HG02678 (cell line): ENCODE measurements around the gene ARMC12.
"Not testable (repeated sequence)": the region's sequence is repeated elsewhere in the genome, so short reads cannot be mapped to it uniquely, and the experiment has no call there.

Experiments used
- ATAC-seq: cut with Tn5 transposase; IDR thresholded peaks from one replicate; pipeline ENCODE4 v1.9.1; 2021; ENCODE audit warnings: mild to moderate bottlenecking, moderate library complexity; ENCODE audit not compliant: unreplicated experiment

Gene ARMC12, protein sequence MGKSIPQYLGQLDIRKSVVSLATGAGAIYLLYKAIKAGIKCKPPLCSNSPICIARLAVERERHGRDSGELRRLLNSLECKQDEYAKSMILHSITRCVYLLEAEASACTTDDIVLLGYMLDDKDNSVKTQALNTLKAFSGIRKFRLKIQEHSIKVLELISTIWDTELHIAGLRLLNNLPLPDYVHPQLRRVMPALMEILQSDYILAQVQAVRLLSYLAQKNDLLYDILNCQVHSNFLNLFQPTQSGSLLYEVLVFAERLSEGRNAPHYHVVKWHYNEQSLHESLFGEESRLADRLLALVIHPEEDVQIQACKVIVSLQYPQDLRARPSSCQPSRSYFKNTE

GRCh38 chr6:35736982-35737412 lies at the start of gene ARMC12:
Gene ARMC12, plus strand, starts transcription at chr6:35737032. Its CDS starts 77 bp downstream, at chr6:35737109.
- no peak for ATAC-seq

- ATAC-seq: peak; percentile 35
These were observed 48.9 kb upstream of the ARMC12 start for GRCh38 chr6:35687658-35688604.

- peak; percentile 89 for ATAC-seq
These were observed 48.1 kb upstream of the ARMC12 start, which contains the start of gene FKBP5 for GRCh38 chr6:35688605-35689322. Gene FKBP5, minus strand, starts transcription at chr6:35688915. Its CDS starts 46,091 bp downstream, at chr6:35642824.

DNA sequence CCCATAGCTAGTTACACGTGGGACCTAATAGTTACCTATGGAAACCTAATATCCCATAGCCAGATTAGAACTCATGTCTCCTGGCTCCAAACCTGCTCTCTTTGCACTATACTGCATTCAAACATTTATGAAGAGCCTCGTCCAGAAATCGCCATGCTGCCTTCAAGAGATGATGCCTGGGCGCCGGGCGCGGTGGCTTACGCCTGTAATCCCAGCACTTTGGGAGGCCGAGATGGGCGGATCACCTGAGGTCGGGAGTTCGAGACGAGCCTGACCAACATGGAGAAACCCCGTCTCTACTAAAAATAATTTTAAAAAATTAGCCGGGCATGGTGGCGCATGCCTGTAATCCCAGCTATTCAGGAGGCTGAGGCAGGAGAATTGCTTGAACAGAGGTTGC lies 46.8 kb upstream of the ARMC12 start:
- not testable (repeated sequence) for ATAC-seq

GRCh38 chr6:35690484-35690883 lies 46.3 kb upstream of the ARMC12 start:
- no peak for ATAC-seq

DNA sequence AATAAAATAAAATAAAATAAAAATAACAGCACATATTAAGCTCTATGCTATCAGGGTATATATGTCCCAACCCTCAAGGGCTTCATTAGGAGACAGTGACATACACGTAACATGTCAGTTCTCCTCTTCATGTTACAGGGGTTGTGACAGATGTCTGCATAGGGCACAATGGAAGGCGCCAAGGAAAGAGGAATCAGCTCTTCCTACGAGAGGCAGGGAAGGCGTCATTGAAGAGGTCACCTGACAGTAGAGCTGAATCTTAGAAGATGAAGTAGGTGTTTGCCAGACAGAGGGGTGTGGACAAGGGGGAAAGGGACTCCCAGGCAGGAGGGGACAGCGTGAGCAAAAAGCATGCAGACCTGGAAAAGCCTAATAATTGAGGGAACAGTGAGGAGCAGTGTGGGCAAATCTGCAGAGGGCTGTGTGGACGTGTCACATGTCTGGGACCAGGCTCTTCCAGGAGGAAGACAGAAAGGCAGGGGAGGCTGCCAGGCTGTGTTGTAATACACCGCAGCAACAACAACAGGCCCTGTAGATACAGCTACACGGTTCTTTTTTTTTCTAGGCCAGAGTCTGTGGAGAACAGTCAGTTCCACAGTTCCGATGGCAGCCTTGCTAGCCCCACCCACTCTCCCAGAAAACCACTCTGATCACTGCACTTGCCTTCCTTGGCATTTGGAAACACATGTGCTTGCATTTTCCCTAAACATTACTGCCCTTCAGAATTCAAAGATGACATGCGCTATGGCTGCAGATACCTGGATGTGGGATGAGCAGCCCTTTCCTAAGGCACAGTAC lies 45.6 kb upstream of the ARMC12 start:
- no peak for ATAC-seq

- ATAC-seq: no peak
These were observed 42.4 kb upstream of the ARMC12 start for GRCh38 chr6:35694462-35694861.

DNA sequence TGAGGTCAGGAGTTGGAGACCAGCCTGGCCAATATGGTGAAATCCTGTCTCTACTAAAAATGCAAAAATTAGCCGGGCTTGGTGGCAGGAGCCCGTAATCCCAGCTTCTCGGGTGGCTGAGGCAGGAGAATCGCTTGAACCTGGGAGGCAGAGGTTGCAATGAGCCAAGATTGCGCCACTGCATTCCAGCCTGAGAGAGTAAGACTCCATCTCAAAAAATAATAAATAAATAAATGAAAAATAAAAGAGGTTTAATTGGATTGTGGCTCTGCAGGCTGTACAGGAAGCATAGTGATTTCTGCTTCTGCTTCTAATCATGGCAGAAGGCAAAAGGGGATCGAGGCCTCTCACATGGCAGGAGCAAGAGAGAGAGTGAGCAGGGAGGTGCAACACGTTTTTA lies 38.4 kb upstream of the ARMC12 start:
- not testable (repeated sequence) for ATAC-seq

DNA sequence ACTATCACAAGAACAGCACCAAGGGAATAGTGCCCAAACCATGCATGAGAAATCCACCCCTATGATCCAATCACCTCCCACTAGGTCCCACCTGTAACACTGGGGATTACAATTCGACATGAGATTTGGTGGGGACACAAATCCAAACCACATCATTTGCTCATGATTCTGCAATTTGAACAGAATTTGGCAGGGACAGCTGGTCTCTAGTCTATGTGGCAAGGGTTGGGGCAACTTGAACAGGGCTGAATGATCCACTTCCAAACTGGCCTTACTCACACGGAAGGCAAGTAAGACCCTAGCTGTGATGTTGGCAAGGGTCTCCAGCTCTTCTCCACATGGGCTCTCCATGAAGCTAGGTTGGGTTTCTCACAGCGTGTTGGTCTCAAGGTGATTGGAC lies 38.0 kb upstream of the ARMC12 start:
- ATAC-seq: no peak

DNA sequence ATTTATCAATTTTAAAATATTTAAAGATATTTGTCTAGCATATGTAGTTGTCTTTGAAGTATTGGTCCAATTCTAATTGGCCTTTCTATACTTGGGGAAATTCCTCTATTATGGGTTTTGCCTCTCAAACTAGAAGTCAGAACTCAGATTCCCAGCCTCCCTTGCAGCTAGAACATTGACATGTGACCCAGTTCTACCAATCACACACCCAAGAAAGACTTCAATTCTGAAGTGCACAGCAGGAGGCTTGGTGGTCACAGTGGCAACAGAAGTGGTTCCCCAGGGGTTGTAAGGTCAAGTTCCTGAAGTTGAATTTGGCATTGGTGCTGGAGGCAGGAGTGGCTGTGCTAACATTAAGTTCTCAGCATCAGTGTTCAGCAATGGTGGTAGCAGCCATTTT lies 33.3 kb upstream of the ARMC12 start:
- no peak for ATAC-seq

GRCh38 chr6:35706468-35706867 lies 30.4 kb upstream of the ARMC12 start:
- no peak for ATAC-seq

GRCh38 chr6:35707714-35708407 lies 29.0 kb upstream of the ARMC12 start:
- ATAC-seq: no peak

GRCh38 chr6:35708585-35708984 lies 28.2 kb upstream of the ARMC12 start:
- no peak for ATAC-seq

DNA sequence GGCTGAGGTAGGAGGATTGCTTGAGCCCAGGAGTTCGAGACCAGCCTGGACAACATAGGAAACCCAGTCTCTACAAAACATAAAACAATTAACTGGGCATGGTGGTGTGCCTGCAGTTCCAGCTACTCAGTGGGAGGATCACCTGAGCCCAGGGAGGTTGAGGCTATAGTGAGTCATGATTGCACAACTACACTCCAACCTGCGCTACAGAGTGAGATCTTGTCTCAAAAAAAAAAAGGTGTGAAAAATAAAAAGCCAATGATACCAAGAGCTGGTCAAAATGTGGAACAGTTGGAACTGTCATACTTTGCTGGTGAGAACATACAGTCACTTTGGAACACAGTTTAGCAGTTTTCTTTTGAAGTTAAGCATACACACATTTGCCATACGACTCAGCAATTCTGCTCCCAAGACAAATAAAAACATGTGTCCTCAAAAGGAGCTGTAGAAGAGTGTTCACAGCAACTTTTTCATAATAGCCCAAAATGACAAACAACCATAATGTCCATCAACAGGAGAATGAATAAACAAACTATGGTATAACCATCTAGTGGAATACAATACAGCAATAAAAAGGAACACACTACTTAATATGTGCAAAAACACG lies 26.5 kb upstream of the ARMC12 start:
- no peak for ATAC-seq

DNA sequence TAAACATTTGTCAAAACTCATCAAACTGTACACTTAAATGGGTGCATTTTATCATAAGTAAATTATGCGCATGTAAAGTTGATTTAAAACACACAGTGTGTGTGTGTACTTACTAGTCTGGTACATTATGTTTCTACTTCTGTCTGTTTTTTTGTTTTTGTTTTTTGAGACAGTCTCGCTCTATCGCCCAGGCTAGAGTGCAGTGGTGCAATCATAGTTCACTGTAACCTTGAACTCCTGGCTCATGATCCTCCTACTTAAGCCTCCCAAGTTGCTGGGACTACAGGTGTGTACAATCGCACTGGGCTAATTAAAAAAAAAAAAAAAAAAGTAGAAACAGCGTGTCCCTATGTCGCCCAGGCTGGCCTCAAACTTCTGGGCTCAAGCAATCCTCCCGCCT lies 25.1 kb upstream of the ARMC12 start:
- no peak for ATAC-seq

- no peak for ATAC-seq
These were observed 23.6 kb upstream of the ARMC12 start for GRCh38 chr6:35713006-35713767.

- ATAC-seq: no peak
These were observed 20.0 kb upstream of the ARMC12 start for GRCh38 chr6:35716798-35717197.
